ENCODE data around the gene FERMT1.
A peak's percentile ranks its signal among the peaks of the same experiment; 100 is the strongest.

FERMT1 gene

DNA sequence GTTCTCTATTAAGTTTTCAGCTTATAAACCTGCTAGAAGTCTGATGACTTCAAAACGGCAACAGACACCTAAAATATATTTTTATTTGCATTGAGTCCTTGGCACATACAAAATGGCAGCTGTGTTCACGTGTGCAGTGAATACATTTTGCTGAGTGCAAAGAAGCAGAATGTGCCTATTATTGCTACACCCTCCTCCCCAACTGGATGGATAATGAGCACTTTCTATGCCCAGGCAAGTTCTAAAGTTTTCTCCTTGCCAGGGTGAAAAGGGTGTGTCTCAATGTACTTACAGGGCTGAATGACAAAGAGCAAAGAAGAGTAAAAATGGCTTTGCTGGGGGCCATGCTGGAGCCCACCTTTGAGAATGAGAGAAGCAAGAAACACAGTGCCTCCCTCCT is 4.0 kb upstream of the FERMT1 start:
- TF ChIP-seq ZFP30 (CRISPR knock-in tag; IDR thresholded peaks at IDR 0.05): no peak
- TF ChIP-seq POU6F1 (CRISPR knock-in tag; IDR thresholded peaks at IDR 0.05; ENCODE audit: borderline replicate concordance, low read depth): no peak
- TF ChIP-seq GLIS3 (CRISPR knock-in tag; IDR thresholded peaks at IDR 0.05): no peak
- TF ChIP-seq, protein P1, sequence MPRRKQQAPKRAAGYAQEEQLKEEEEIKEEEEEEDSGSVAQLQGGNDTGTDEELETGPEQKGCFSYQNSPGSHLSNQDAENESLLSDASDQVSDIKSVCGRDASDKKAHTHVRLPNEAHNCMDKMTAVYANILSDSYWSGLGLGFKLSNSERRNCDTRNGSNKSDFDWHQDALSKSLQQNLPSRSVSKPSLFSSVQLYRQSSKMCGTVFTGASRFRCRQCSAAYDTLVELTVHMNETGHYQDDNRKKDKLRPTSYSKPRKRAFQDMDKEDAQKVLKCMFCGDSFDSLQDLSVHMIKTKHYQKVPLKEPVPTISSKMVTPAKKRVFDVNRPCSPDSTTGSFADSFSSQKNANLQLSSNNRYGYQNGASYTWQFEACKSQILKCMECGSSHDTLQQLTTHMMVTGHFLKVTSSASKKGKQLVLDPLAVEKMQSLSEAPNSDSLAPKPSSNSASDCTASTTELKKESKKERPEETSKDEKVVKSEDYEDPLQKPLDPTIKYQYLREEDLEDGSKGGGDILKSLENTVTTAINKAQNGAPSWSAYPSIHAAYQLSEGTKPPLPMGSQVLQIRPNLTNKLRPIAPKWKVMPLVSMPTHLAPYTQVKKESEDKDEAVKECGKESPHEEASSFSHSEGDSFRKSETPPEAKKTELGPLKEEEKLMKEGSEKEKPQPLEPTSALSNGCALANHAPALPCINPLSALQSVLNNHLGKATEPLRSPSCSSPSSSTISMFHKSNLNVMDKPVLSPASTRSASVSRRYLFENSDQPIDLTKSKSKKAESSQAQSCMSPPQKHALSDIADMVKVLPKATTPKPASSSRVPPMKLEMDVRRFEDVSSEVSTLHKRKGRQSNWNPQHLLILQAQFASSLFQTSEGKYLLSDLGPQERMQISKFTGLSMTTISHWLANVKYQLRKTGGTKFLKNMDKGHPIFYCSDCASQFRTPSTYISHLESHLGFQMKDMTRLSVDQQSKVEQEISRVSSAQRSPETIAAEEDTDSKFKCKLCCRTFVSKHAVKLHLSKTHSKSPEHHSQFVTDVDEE (CRISPR knock-in tag; IDR thresholded peaks at IDR 0.05): no peak
- ATAC-seq: no peak

- ATAC-seq: no peak
- TF ChIP-seq ZNF70 (CRISPR knock-in tag; IDR thresholded peaks at IDR 0.05) (no peak), ISL1 (CRISPR knock-in tag; IDR thresholded peaks at IDR 0.05) (no peak)
These were observed 802 bp upstream of the FERMT1 start for GRCh38 chr20:6123649-6124014.

GRCh38 chr20:6122111-6122872 is 538 bp downstream of the FERMT1 start:
- no peak for TF ChIP-seq POU6F1 (CRISPR knock-in tag; IDR thresholded peaks at IDR 0.05; ENCODE audit: borderline replicate concordance, low read depth)
- no peak for TF ChIP-seq ARNTL (CRISPR knock-in tag; IDR thresholded peaks at IDR 0.05; ENCODE audit: borderline replicate concordance, low read depth)
- TF ChIP-seq, protein P1 (CRISPR knock-in tag; IDR thresholded peaks at IDR 0.05): no peak
- no peak for TF ChIP-seq ZNF565 (CRISPR knock-in tag; conservative IDR thresholded peaks at IDR 0.05; ENCODE audit: low read depth)
- TF ChIP-seq PPARA (CRISPR knock-in tag; IDR thresholded peaks at IDR 0.05; ENCODE audit: borderline replicate concordance): no peak
- no peak for TF ChIP-seq TCF4 (CRISPR knock-in tag; IDR thresholded peaks at IDR 0.05; ENCODE audit: borderline replicate concordance)
- no peak for TF ChIP-seq ZNF70 (CRISPR knock-in tag; IDR thresholded peaks at IDR 0.05)
- TF ChIP-seq CSRNP3 (CRISPR knock-in tag; IDR thresholded peaks at IDR 0.05): no peak
- TF ChIP-seq, protein P2, sequence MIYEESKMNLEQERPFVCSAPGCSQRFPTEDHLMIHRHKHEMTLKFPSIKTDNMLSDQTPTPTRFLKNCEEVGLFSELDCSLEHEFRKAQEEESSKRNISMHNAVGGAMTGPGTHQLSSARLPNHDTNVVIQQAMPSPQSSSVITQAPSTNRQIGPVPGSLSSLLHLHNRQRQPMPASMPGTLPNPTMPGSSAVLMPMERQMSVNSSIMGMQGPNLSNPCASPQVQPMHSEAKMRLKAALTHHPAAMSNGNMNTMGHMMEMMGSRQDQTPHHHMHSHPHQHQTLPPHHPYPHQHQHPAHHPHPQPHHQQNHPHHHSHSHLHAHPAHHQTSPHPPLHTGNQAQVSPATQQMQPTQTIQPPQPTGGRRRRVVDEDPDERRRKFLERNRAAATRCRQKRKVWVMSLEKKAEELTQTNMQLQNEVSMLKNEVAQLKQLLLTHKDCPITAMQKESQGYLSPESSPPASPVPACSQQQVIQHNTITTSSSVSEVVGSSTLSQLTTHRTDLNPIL (CRISPR knock-in tag; IDR thresholded peaks at IDR 0.05; ENCODE audit: low read depth): no peak
- TF ChIP-seq RARB (CRISPR knock-in tag; IDR thresholded peaks at IDR 0.05): no peak
- TF ChIP-seq GLIS3 (CRISPR knock-in tag; IDR thresholded peaks at IDR 0.05): no peak
- TF ChIP-seq ZC3H10 (CRISPR knock-in tag; IDR thresholded peaks at IDR 0.05): no peak
- TF ChIP-seq ISL1 (CRISPR knock-in tag; IDR thresholded peaks at IDR 0.05): no peak
- TF ChIP-seq TOX (CRISPR knock-in tag; IDR thresholded peaks at IDR 0.05; ENCODE audit: borderline replicate concordance): no peak
- no peak for TF ChIP-seq OSR1 (CRISPR knock-in tag; IDR thresholded peaks at IDR 0.05)
- no peak for TF ChIP-seq SNAI2 (CRISPR knock-in tag; IDR thresholded peaks at IDR 0.05)
- TF ChIP-seq ZFP30 (CRISPR knock-in tag; IDR thresholded peaks at IDR 0.05): no peak
- TF ChIP-seq CSDC2 (CRISPR knock-in tag; IDR thresholded peaks at IDR 0.05): no peak
- TF ChIP-seq ZNF8 (CRISPR knock-in tag; IDR thresholded peaks at IDR 0.05): no peak
- no peak for TF ChIP-seq BACH2 (CRISPR knock-in tag; IDR thresholded peaks at IDR 0.05; ENCODE audit: borderline replicate concordance)
- peak; percentile 65 for ATAC-seq

All from SK-N-SH treated with all-trans-retinoic acid at 6 μM for 48 hours (cell line).